HG02840 (cell line): ENCODE data around the gene ACR.

Experiments used
- ATAC-seq: cut with Tn5 transposase; IDR thresholded peaks from one replicate; pipeline ENCODE4 v1.9.1; 2021; ENCODE audit warnings: mild to moderate bottlenecking, moderate library complexity, moderate number of reproducible peaks; ENCODE audit not compliant: unreplicated experiment, low FRiP score

The ACR gene

GRCh38 chr22:50702261-50702671 is 35.7 kb upstream of the ACR start:
- no peak for ATAC-seq

GRCh38 chr22:50702821-50703725 is 34.9 kb upstream of the ACR start:
- no peak for ATAC-seq

GRCh38 chr22:50703726-50704509 is 34.1 kb upstream of the ACR start:
- no peak for ATAC-seq

- no peak for ATAC-seq
These were observed 33.3 kb upstream of the ACR start for GRCh38 chr22:50704510-50705218.

GRCh38 chr22:50705219-50705691 is 32.7 kb upstream of the ACR start:
- ATAC-seq: no peak

- ATAC-seq: no peak
These were observed 32.1 kb upstream of the ACR start for GRCh38 chr22:50705851-50706351.

- ATAC-seq: no peak
These were observed 31.4 kb upstream of the ACR start for GRCh38 chr22:50706481-50707125.

- no peak for ATAC-seq
These were observed 29.5 kb upstream of the ACR start for GRCh38 chr22:50708474-50708873.

GRCh38 chr22:50708996-50709395 is 29.0 kb upstream of the ACR start:
- no peak for ATAC-seq

GRCh38 chr22:50710221-50710620 is 27.8 kb upstream of the ACR start:
- ATAC-seq: no peak

GRCh38 chr22:50710886-50711285 is 27.1 kb upstream of the ACR start:
- no peak for ATAC-seq

GRCh38 chr22:50711446-50712340 is 26.3 kb upstream of the ACR start:
- no peak for ATAC-seq

- ATAC-seq: no peak
These were observed 25.5 kb upstream of the ACR start for GRCh38 chr22:50712341-50713007.

GRCh38 chr22:50713008-50713385 is 25.0 kb upstream of the ACR start:
- no peak for ATAC-seq

- no peak for ATAC-seq
These were observed 24.4 kb upstream of the ACR start for GRCh38 chr22:50713571-50714056.

- no peak for ATAC-seq
These were observed 23.9 kb upstream of the ACR start for GRCh38 chr22:50714150-50714549.

- no peak for ATAC-seq
These were observed 23.3 kb upstream of the ACR start for GRCh38 chr22:50714631-50715179.

- ATAC-seq: no peak
These were observed 22.8 kb upstream of the ACR start for GRCh38 chr22:50715250-50715649.
